K562 (cell line): ENCODE measurements around the gene FTO. TPM values are rescaled to one million over a fixed set of nuclear protein-coding genes. Genes with fewer than 3 reads are reported as not detected.

Source experiments
- ATAC-seq: fragments of 200-7000 bp; cut with Tn5 transposase; 3 replicates; pipeline ENCODE4 v1.9.1; 2020; ENCODE audit warnings: moderate library complexity
- BruUV-seq: library from RNA; stranded (reverse); fragments of 400-500 nt; replicated peaks from 2 replicates; lab custom pipeline; 2021; lab: Mats Ljungman, UMichigan
- CTCF ChIA-PET: fragments of 300-600 bp; formaldehyde crosslinking; extraction: SDS; loops from one replicate; lab custom pipeline; 2021; ENCODE audit warnings: low intra/inter-chr PET ratio; lab: Yijun Ruan, JAX
- POLR2A ChIA-PET: fragments of 300-600, 350-650 bp; sonication (Branson Sonifier 250); formaldehyde crosslinking; extraction: SDS; loops from one replicate; lab custom pipeline; 2021; ENCODE audit warnings: antibody characterized with exemption, inconsistent platforms; lab: Yijun Ruan, JAX
- DNase-seq, 4 experiments: peaks; one replicate each; pipeline versions ENCODE4 v3.0.0 to v3.0.0-alpha.2; 2011 to 2018; ENCODE audit warnings: low spot score in 3 of 4, mixed read lengths in 3 of 4; ENCODE audit errors: extremely low read depth in 1 of 4
- FAIRE-seq: peaks from 2 replicates; lab custom pipeline; 2011; peaks lifted over from hg19 to GRCh38; lab: Jason Lieb, UNC
- H2AFZ ChIP-seq: 2 replicates; pipeline ENCODE4 v1.6.0; 2011; ENCODE audit warnings: low read depth, low read length, control low read depth, inconsistent platforms
- H3K27ac ChIP-seq: fragments of 200-600 bp; 3 replicates; pipeline ENCODE4 v1.8.0; 2011; ENCODE audit warnings: low read depth, mild to moderate bottlenecking, control low read depth, inconsistent platforms, low read length, moderate library complexity, mixed read lengths; ENCODE audit errors: extremely low read depth
- H3K27me3 ChIP-seq, 2 experiments: fragments of 300-600 bp in 1 of 2; 2 replicates in 1 of 2; 3 replicates in 1 of 2; pipeline versions ENCODE4 v1.6.0 to v1.8.0; 2011; ENCODE audit warnings: inconsistent platforms in 2 of 2, low read length in 2 of 2, mild to moderate bottlenecking in 1 of 2, mixed read lengths in 1 of 2, moderate library complexity in 1 of 2; ENCODE audit not compliant: control insufficient read depth in 2 of 2, insufficient read depth in 2 of 2
- H3K36me3 ChIP-seq: fragments of 300-600 bp; 3 replicates; pipeline ENCODE4 v1.8.0; 2011; ENCODE audit warnings: mild to moderate bottlenecking, low read length, inconsistent platforms; ENCODE audit not compliant: control insufficient read depth, insufficient read depth
- H3K4me1 ChIP-seq, 2 experiments: fragments of 200-600 bp in 1 of 2; replicated peaks in 1 of 2; 2 replicates in 1 of 2; 3 replicates in 1 of 2; pipeline versions ENCODE4 v1.5.1 to v1.8.0; 2011; ENCODE audit warnings: inconsistent platforms in 2 of 2, low read length in 2 of 2, mild to moderate bottlenecking in 1 of 2, mixed read lengths in 1 of 2, moderate library complexity in 1 of 2; ENCODE audit not compliant: control insufficient read depth in 2 of 2, insufficient read depth in 2 of 2
- H3K4me2 ChIP-seq: 2 replicates; pipeline ENCODE4 v1.6.1; 2011; ENCODE audit warnings: low read length, control low read depth, inconsistent platforms, mixed read lengths; ENCODE audit not compliant: insufficient read depth
- H3K4me3 ChIP-seq: fragments of 200-600 bp; sonication (generic), shearing (Covaris generic); 2 replicates; pipeline ENCODE4 v1.5.1; 2016; ENCODE audit warnings: control low read depth, inconsistent platforms
- H3K79me2 ChIP-seq: fragments of 200-600 bp; 3 replicates; pipeline ENCODE4 v1.8.0; 2011; ENCODE audit warnings: low read length, inconsistent platforms; ENCODE audit not compliant: control insufficient read depth, insufficient read depth
- H3K9ac ChIP-seq, 2 experiments: 2 replicates each; pipeline versions ENCODE4 v1.6.0 to v1.6.1; 2011; ENCODE audit warnings: low read depth in 2 of 2, low read length in 2 of 2, control low read depth in 1 of 2, inconsistent platforms in 1 of 2, mild to moderate bottlenecking in 1 of 2, mixed read lengths in 1 of 2; ENCODE audit not compliant: insufficient read depth in 1 of 2
- H3K9me1 ChIP-seq: one replicate; pipeline ENCODE4 v1.6.0; 2011; ENCODE audit warnings: inconsistent platforms, mild to moderate bottlenecking, low read length, moderate library complexity; ENCODE audit not compliant: control insufficient read depth, insufficient read depth
- H3K9me3 ChIP-seq: replicated peaks from 2 replicates; pipeline ENCODE4 v1.5.1; 2011; ENCODE audit warnings: low read depth, low read length, inconsistent platforms; ENCODE audit not compliant: control insufficient read depth, insufficient read depth
- H4K20me1 ChIP-seq: replicated peaks from 2 replicates; pipeline ENCODE4 v1.6.1; 2011; ENCODE audit warnings: low read length, inconsistent platforms, mixed read lengths; ENCODE audit not compliant: control insufficient read depth, insufficient read depth
- ESRRB ChIP-seq: fragments of 250-450 bp; sonication (Bioruptor Pico); IDR thresholded peaks from 2 replicates; pipeline ENCODE4 v1.5.0; 2020; ENCODE audit warnings: mild to moderate bottlenecking, moderate library complexity, borderline replicate concordance
- FOXP1 ChIP-seq: sonication (generic); formaldehyde crosslinking; IDR thresholded peaks from 2 replicates; pipeline ENCODE4 v1.8.0; 2022; ENCODE audit warnings: mild to moderate bottlenecking, missing genetic modification reagents
- NFE2 ChIP-seq: IDR thresholded peaks from 2 replicates; pipeline ENCODE4 v1.6.1; 2014; ENCODE audit warnings: antibody characterized with exemption, low read depth
- RBBP5 ChIP-seq: fragments of 200-600 bp; sonication (generic); IDR thresholded peaks from 2 replicates; pipeline ENCODE4 v1.6.1; 2012; ENCODE audit warnings: borderline replicate concordance, mild to moderate bottlenecking, low read length, control low read depth, inconsistent platforms; ENCODE audit not compliant: insufficient read depth, poor library complexity, severe bottlenecking
- ZNF57 ChIP-seq: fragments of 450-650 bp; formaldehyde crosslinking; IDR thresholded peaks from 2 replicates; pipeline ENCODE4 v1.4.0; 2020; ENCODE audit warnings: mild to moderate bottlenecking, moderate library complexity
- ZNF77 ChIP-seq: fragments of 250-450 bp; sonication (Bioruptor Pico); IDR thresholded peaks from 2 replicates; pipeline ENCODE4 v1.5.0; 2020
- WGBS: fragments of 100-300 bp; shearing (Covaris generic); methylation state at CpG from one replicate; pipeline ENCODE4 v1.1.6; 2016; ENCODE audit warnings: low coverage, mixed read lengths; ENCODE audit not compliant: insufficient coverage; ENCODE audit errors: missing lambda C conversion rate; 5-methylcytosine and 5-hydroxymethylcytosine counted together
- in situ Hi-C: fragments of 300-500 bp; cut with MboI; formaldehyde crosslinking; loops from 4 replicates; pipeline ENCODE4 v1.15.0; 2018; ENCODE audit warnings: inconsistent platforms, mixed read lengths
- intact Hi-C: fragments of 100-400 bp; cut with micrococcal nuclease; formaldehyde crosslinking; loops from 2 replicates; pipeline ENCODE4 v1.14.2; 2022
- polyA plus RNA-seq, 8 experiments: library from polyadenylated mRNA; depleted of rRNA in 4 of 8; stranded (reverse) in 5 of 8; unstranded in 3 of 8; fragments of >200 nt; fragmentation: Nextera tagmentation in 2 of 8; fragmentation: Illumina TruSeq in 1 of 8; extraction: Ambion mirVana in 2 of 8; extraction: Trizol in 1 of 8; gene quantifications; 2 replicates each; pipeline versions ENCODE4 v1.2.1 to v1.2.3, GENCODE V29; 2011 to 2014; ENCODE audit warnings: inconsistent platforms in 1 of 8, missing spikeins in 1 of 8
- total RNA-seq, 7 experiments: library from RNA; depleted of rRNA in 6 of 7; stranded (reverse); fragments of >200 nt in 6 of 7; fragmentation: Illumina TruSeq in 2 of 7; extraction: Trizol in 2 of 7; gene quantifications; 2 replicates each; pipeline versions ENCODE4 v1.2.1 to v1.2.3, GENCODE V29; 2011 to 2021; ENCODE audit warnings: low replicate concordance in 1 of 7
- TF ChIP-seq, protein P1 (sequence below): fragments of 250-450 bp; sonication (Bioruptor Pico); IDR thresholded peaks from 2 replicates; pipeline ENCODE4 v1.9.0; 2021; ENCODE audit warnings: mild to moderate bottlenecking
- TF ChIP-seq, protein P2 (sequence below): fragments of 200-800 bp; sonication (Bioruptor generic); IDR thresholded peaks from 2 replicates; pipeline ENCODE4 v1.6.1; 2017; ENCODE audit warnings: missing genetic modification characterization, missing compliant biosample characterization
- TF ChIP-seq, protein P3 (sequence below): sonication (generic); formaldehyde crosslinking; IDR thresholded peaks from 2 replicates; pipeline ENCODE4 v1.8.0; 2022; ENCODE audit warnings: mild to moderate bottlenecking, missing genetic modification reagents
- TF ChIP-seq, protein P4 (sequence below): sonication (generic); IDR thresholded peaks from 2 replicates; pipeline ENCODE4 v1.6.1; 2016
- TF ChIP-seq, protein P5 (sequence below), 3 experiments: fragments of 200-800 bp in 1 of 3; fragments of 250-450 bp in 1 of 3; fragments of 450-650 bp in 1 of 3; sonication (Bioruptor Pico) in 1 of 3; sonication (Bioruptor generic) in 1 of 3; formaldehyde crosslinking in 1 of 3; IDR thresholded peaks; 2 replicates each; pipeline versions ENCODE4 v1.6.1 to v1.8.0; 2016 to 2022; ENCODE audit warnings: mild to moderate bottlenecking in 2 of 3, missing genetic modification characterization in 2 of 3, missing compliant biosample characterization in 1 of 3, moderate library complexity in 1 of 3
- TF ChIP-seq, protein P6 (sequence below): fragments of 450-650 bp; formaldehyde crosslinking; IDR thresholded peaks from 2 replicates; pipeline ENCODE4 v1.4.0; 2020; ENCODE audit warnings: mild to moderate bottlenecking

Gene FTO
- total and polyA plus RNA-seq, 9 of the 15 experiments (the other 6 are each of a cell fraction or from before 2014, with no cell fraction given): 11.3 to 27.7 (median 25.5) TPM

DNA sequence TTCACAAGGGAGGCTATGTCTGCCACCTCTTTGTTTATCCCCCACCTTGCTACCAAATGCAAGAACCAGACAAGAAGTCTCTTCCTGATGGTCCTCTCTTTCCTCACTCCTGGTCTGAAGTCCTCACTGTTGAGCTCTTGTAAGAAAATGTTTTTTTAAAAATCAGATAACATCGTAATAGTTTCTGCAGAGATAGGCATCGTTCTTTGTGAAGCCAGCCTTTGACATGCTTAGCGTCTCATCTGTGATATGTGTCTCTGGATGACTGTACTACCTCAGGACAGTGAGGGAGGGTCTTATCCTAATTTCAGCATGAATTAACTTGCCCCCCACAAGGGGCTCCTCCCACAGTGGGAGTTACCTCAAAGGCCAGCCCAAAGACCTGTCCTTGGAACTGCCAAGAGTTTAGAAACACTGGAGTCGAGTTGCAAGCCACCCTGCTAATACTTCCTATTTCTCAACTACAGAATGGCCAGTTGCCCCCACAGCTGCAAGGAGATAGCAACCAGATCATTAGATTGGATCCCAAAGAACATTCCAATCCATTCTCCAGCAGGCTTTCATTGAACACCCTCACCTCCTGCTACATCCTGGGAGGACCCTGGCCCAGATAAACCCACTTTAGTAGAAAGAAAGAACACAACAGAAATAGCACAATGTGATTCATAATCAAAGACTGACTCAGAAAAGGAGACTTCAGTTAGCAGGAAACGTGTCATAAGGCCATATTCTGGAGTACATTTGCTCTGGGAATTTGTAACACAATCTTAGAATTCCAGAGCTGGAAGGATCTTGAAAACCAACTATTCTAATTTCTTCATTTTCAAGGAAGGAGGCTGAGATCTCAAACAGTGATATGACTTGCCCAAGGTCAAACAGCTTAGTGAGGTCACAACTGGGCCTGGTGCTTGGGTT lies 431.7 kb downstream of the FTO start:
- Histone ChIP-seq H4K20me1 (no peaks in the 10 kb centered on the region), H3K27ac (no peak overlapping the region), H3K4me3 (no peak overlapping the region), H2AFZ (no peak overlapping the region), H3K4me2 (no peak overlapping the region), H3K9me3 (no peaks in the 10 kb centered on the region), H3K9ac (no peak overlapping the region), H3K9me1 (no peaks in the 10 kb centered on the region), H3K79me2 (no peaks in the 10 kb centered on the region), H3K36me3 (no peaks in the 10 kb centered on the region), H3K4me1 (no peaks in the 10 kb centered on the region), H3K27me3 (peaks cover 0 to 4% of the 10 kb centered on the region in 2 experiments; a peak in 2 of 5 replicates)
- ChIA-PET CTCF (no interaction called here), POLR2A (no interaction called here)
- WGBS: 2% methylated on average over 5 of the region's 5 CpGs
- BruUV-seq: no TSS peak
- ATAC-seq (no peak), DNase-seq (no peak), FAIRE-seq (no peak)
- intact Hi-C loops: no loop called here
- in situ Hi-C loops: no loop called here
- TF ChIP-seq, protein P1, sequence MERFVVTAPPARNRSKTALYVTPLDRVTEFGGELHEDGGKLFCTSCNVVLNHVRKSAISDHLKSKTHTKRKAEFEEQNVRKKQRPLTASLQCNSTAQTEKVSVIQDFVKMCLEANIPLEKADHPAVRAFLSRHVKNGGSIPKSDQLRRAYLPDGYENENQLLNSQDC (CRISPR knock-in tag): no peak
- no peak for TF ChIP-seq ESRRB
- TF ChIP-seq, protein P2, sequence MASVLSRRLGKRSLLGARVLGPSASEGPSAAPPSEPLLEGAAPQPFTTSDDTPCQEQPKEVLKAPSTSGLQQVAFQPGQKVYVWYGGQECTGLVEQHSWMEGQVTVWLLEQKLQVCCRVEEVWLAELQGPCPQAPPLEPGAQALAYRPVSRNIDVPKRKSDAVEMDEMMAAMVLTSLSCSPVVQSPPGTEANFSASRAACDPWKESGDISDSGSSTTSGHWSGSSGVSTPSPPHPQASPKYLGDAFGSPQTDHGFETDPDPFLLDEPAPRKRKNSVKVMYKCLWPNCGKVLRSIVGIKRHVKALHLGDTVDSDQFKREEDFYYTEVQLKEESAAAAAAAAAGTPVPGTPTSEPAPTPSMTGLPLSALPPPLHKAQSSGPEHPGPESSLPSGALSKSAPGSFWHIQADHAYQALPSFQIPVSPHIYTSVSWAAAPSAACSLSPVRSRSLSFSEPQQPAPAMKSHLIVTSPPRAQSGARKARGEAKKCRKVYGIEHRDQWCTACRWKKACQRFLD (CRISPR knock-in tag): no peak
- no peak for TF ChIP-seq ZNF57 (CRISPR knock-in tag)
- TF ChIP-seq, protein P3, sequence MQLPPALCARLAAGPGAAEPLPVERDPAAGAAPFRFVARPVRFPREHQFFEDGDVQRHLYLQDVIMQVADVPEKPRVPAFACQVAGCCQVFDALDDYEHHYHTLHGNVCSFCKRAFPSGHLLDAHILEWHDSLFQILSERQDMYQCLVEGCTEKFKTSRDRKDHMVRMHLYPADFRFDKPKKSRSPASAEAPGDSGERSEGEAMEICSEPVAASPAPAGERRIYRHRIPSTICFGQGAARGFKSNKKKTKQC (CRISPR knock-in tag): no peak
- TF ChIP-seq RBBP5: no peak
- TF ChIP-seq, protein P4, sequence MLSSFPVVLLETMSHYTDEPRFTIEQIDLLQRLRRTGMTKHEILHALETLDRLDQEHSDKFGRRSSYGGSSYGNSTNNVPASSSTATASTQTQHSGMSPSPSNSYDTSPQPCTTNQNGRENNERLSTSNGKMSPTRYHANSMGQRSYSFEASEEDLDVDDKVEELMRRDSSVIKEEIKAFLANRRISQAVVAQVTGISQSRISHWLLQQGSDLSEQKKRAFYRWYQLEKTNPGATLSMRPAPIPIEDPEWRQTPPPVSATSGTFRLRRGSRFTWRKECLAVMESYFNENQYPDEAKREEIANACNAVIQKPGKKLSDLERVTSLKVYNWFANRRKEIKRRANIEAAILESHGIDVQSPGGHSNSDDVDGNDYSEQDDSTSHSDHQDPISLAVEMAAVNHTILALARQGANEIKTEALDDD: no peak
- no peak for TF ChIP-seq NFE2
- TF ChIP-seq, protein P5, sequence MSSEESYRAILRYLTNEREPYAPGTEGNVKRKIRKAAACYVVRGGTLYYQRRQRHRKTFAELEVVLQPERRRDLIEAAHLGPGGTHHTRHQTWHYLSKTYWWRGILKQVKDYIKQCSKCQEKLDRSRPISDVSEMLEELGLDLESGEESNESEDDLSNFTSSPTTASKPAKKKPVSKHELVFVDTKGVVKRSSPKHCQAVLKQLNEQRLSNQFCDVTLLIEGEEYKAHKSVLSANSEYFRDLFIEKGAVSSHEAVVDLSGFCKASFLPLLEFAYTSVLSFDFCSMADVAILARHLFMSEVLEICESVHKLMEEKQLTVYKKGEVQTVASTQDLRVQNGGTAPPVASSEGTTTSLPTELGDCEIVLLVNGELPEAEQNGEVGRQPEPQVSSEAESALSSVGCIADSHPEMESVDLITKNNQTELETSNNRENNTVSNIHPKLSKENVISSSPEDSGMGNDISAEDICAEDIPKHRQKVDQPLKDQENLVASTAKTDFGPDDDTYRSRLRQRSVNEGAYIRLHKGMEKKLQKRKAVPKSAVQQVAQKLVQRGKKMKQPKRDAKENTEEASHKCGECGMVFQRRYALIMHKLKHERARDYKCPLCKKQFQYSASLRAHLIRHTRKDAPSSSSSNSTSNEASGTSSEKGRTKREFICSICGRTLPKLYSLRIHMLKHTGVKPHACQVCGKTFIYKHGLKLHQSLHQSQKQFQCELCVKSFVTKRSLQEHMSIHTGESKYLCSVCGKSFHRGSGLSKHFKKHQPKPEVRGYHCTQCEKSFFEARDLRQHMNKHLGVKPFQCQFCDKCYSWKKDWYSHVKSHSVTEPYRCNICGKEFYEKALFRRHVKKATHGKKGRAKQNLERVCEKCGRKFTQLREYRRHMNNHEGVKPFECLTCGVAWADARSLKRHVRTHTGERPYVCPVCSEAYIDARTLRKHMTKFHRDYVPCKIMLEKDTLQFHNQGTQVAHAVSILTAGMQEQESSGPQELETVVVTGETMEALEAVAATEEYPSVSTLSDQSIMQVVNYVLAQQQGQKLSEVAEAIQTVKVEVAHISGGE (CRISPR knock-in tag; IDR thresholded peaks at IDR 0.05): no peak
- TF ChIP-seq, protein P6, sequence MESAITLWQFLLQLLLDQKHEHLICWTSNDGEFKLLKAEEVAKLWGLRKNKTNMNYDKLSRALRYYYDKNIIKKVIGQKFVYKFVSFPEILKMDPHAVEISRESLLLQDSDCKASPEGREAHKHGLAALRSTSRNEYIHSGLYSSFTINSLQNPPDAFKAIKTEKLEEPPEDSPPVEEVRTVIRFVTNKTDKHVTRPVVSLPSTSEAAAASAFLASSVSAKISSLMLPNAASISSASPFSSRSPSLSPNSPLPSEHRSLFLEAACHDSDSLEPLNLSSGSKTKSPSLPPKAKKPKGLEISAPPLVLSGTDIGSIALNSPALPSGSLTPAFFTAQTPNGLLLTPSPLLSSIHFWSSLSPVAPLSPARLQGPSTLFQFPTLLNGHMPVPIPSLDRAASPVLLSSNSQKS: no peak
- TF ChIP-seq FOXP1 (CRISPR knock-in tag): no peak
- no peak for TF ChIP-seq ZNF77 (CRISPR knock-in tag)
